Ecto neural progenitor cell (in vitro differentiated cells): ENCODE data around the gene RING1.
A peak's percentile ranks its signal among the peaks of the same experiment; 100 is the strongest.

Experiments
- DNase-seq: peaks from one replicate; pipeline ENCODE4 v3.0.0-alpha.2; 2018; ENCODE audit warnings: low spot score

The RING1 gene

DNA sequence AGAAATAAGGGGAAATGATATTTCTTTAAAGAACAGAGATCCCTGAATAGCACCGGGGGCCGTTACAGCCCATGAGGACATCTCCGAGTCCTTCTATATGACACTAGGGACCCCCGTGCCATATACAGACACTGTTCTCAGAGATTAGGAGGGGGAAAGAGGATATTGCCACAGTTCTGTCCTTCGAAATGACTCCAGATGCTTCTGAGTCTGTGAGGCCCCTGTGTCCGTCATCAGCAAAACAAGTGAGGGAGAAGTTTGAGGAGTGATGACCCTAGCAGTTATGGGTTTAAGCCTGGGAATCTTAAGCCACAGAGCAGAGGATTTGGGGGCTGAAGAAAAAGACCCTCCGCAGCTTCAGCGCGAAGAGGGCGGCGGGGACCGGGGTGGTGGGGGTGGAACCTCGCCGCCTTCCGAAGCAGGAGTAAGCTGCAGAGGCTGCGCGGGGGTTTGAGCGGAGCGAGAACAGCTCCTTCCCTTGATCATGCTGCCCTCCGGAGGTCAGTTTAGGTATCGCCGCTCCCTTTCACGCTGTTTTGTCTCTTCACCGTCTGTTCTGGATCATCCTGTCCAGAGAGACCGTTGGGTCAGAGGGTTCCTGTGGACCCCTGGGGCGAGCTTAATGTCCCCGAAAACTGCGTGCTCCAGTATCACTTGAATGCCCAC is 39.8 kb downstream of the RING1 start:
- DNase-seq, result peak; percentile 91

DNA sequence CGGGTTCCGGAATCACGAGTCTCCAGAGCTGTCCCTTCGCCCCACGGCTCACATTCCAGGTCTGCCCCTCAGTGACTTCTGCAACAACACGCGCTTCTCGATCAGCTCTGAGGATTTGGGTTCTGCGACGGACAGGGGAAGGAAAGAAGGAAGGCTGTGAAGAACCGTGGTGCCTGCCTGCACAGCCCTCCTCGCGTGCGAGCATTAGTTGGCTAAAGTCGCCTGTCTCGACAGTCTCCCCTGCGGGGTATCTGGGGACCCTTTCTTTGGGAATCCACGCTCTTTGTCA is 40.3 kb downstream of the RING1 start:
- DNase-seq, result no peak

DNA sequence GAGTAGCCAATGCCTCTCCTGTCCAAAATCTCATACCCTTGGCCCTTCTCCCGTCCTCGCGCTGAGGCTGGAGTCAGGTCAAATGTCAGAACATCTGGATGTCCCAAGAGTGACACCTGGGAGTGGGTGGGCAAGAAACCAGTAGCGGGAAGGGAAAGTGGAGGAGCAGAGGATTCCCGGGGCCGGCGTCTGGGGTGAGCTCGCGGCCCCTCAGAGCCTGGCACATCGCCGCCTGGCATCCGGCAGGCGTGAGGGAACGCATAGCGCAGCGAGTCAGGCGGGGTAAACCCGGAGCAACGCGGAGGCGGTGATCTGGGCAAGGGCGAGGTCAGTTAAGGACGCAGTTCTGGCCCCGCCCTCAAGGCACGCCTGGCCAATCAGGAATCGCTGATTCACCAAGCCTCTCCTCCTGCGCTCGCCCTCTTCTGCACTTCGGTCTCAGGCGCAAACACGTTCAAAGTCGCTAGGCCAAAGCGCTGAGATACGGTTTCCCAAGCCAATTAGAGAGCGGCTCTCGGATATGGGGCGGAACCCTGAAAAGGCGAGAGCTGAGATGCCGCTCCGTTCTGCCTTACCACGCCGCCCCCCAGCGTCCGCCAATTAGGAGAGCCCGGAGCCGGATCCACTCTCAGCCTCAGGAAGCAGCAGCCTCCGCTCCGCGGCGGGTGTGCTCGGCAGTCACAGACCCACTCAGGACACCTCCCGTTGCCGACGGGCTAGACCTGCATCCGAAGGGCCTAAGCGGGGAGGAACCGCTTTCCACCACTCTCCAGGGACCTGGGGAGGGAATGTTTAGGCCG is 40.8 kb downstream of the RING1 start:
- DNase-seq, result peak; percentile 94

- no peak for DNase-seq
Observed at GRCh38 chr6:33249732-33250630, 41.7 kb downstream of the RING1 start.

- no peak for DNase-seq
Observed at GRCh38 chr6:33250731-33251130, 42.4 kb downstream of the RING1 start.

DNA sequence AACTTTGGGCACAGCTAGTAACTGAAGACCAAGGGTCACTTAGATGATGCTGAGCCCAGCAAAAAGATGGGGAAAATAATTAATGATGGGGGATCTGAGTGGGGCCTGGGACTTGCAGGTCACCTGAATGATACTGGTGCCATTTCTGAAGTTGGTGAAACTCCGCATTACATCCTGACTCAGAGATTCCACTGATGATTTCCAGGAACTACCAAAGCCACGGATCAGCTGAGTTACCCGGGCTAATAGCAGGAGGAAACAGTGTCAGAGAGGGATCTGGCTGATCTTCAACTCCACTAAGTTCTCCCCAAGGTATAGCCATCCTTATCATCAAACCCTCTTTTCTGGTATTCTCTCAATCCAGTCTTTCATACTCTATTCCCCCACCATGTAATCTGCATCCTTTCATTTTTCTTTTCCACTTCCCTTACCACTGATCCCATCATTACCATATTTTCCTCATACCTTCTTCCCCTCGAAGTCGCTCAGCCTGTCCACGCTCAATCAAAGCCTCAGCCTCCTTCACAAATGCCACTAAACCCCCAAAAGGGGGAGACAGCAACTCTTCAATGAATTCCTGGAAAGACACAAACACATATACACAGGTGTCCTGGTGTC is 43.2 kb downstream of the RING1 start:
- DNase-seq, result no peak

- no peak for DNase-seq
Observed at GRCh38 chr6:33252759-33253158, 44.5 kb downstream of the RING1 start.

GRCh38 chr6:33254591-33254990 is 46.3 kb downstream of the RING1 start:
- no peak for DNase-seq

DNA sequence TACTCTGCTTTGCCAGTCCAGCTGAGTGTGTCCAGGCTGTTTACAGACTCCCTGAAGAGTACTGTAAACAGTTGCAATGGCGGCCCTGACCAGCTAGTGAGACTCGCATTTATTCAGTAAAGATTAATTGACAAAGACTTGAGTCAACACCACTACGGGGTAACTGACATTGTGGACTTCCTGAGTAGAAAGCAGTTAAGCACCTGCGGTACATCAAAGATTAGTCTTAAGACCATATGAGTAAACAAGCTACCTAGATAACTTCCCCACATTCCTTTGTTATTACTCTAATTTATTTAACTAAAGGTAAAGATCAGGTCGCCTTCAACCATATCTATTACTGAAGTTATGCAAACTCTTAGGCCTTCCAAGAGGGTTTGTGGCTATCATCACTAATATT is 50.7 kb downstream of the RING1 start:
- DNase-seq, result no peak
